ENCODE data around the gene SFRP5. TPM values are rescaled to one million over a fixed set of nuclear protein-coding genes. Genes with fewer than 3 reads are reported as not detected.

SFRP5 gene
- total and polyA plus RNA-seq, 2 of the 13 experiments (the other 11 are each of a cell fraction or from before 2014, with no cell fraction given) = 0.32 to 1.7 TPM

DNA sequence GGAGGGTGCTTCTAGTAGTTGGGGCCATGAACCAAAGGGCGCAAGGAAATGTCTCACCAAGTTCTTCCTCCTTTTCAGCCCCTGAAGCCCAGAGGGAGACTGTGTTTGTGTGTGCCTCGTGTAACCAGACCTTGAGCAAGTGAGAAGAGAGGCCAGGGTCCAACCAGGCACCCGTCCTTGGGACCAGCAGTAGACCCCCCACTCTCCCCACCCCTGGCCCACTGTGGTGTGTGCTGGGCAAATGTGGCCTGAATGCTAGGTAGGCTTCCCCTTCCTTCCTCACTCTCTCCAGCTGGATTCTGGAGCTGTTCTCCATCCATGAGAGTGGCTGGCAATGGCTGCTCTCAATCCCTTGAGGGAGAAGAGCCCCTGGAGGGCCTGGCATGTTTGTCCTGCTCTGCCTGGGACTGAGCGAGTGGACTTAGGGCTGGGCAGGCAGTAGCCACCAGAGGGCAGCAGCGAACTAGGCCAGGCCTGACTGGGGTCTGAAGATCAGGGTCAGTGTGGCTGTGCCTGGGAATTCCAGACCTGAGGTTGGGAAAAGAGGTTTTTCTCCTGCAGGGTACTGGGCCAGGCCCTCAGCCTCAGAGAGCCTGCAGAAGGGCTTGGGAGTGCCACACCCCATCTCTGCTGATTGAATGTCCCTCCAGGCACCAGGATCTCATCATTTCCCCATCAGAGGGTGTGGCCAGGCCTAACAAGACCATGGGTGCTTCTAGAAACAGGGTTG is 12.5 kb downstream of the SFRP5 start:
- no peak overlapping the region for H2AFZ ChIP-seq (ENCODE audit: low read length)
- H4K20me1 ChIP-seq (ENCODE audit: insufficient read depth, low read length) = no peaks in the 10 kb centered on the region
- peaks cover 26 to 57% of the 10 kb centered on the region in 2 experiments; a peak in 4 of 5 replicates for H3K36me3 ChIP-seq (replicated peaks in 1 of 2; ENCODE audit: control insufficient read depth in 1 of 2, insufficient read depth in 2 of 2, low read length in 2 of 2)
- BruUV-seq (replicated peaks) = no TSS peak
- intact Hi-C loops (cut with micrococcal nuclease; ENCODE audit: unreplicated experiment) = loop anchor here (1.0 to 2.0 kb wide), 2 partner anchors 16 to 29 kb away; no protein-coding TSS in a partner anchor
- 61% methylated on average over 3 of the region's 5 CpGs for WGBS (ENCODE audit: low lambda C conversion rate)
- H3K4me1 ChIP-seq (ENCODE audit: insufficient read depth, low read length) = peaks cover 40% of the 10 kb centered on the region
- no peaks in the 10 kb centered on the region for H3K27me3 ChIP-seq (ENCODE audit: control insufficient read depth in 1 of 2, insufficient read depth in 2 of 2, low read length in 2 of 2)
- CTCF ChIA-PET (ENCODE audit: low intra/inter-chr PET ratio, low total read pairs) = interaction anchor here (0.7 to 1.8 kb wide), 4 partner anchors 15 to 111 kb away, joined by 3 to 24 read pairs (median 4); no protein-coding TSS in a partner anchor
- no peaks in the 10 kb centered on the region for H3K9me3 ChIP-seq (ENCODE audit: low read length)
- H3K27ac ChIP-seq (ENCODE audit: extremely low read length, insufficient read depth, low read length) = peak overlapping the region; percentile 18
- H3K9ac ChIP-seq (ENCODE audit: insufficient read depth, low read depth, low read length) = no peak overlapping the region
- POLR2A ChIA-PET = interaction anchor here (1.2 kb wide), 1 partner anchor 21 kb away, joined by 4 read pairs; no protein-coding TSS in a partner anchor
- peak; percentile 79 for DNase-seq (ENCODE audit: low spot score)
- FAIRE-seq = peak; percentile 92
- no peaks in the 10 kb centered on the region for H3K79me2 ChIP-seq (ENCODE audit: insufficient read depth, low read length)
- no peak overlapping the region for H3K4me2 ChIP-seq (ENCODE audit: low read depth, low read length)
- H3K4me3 ChIP-seq (replicated peaks in 1 of 3; ENCODE audit: insufficient read depth in 1 of 3, low read depth in 2 of 3, low read length in 3 of 3) = no peak overlapping the region
- ATAC-seq = peak; percentile 94
- in situ Hi-C loops (cut with HindIII; ENCODE audit: extremely low pct_ligation_motif_present, low pct_unique_long_range_greater_than_20kb) = loop anchor here (5.0 kb wide), 2 partner anchors 33 to 108 kb away; no protein-coding TSS in a partner anchor
- TF ChIP-seq ZNF790 (CRISPR knock-in tag; IDR thresholded peaks at IDR 0.05; ENCODE audit: borderline replicate concordance) (no peak), NR2F2 (IDR thresholded peaks at IDR 0.05; ENCODE audit: borderline replicate concordance, low read depth) (no peak), ZKSCAN8 (CRISPR knock-in tag; IDR thresholded peaks at IDR 0.05; ENCODE audit: borderline replicate concordance) (no peak), DPF2 (CRISPR knock-in tag; IDR thresholded peaks at IDR 0.05; ENCODE audit: borderline replicate concordance, low read depth) (no peak), ZNF792 (CRISPR knock-in tag; IDR thresholded peaks at IDR 0.05) (no peak), STAG1 (CRISPR knock-in tag; IDR thresholded peaks at IDR 0.05) (peak; percentile 94), MTF2 (CRISPR knock-in tag; IDR thresholded peaks at IDR 0.05; ENCODE audit: borderline replicate concordance) (no peak), MXD4 (CRISPR knock-in tag; IDR thresholded peaks at IDR 0.05) (0 out of 2 replicates have a peak, but pooled peaks have one; percentile 42), KDM3A (CRISPR knock-in tag; IDR thresholded peaks at IDR 0.05; ENCODE audit: low read depth) (0 out of 2 replicates have a peak, but pooled peaks have one; percentile 68), SP4 (CRISPR knock-in tag; IDR thresholded peaks at IDR 0.05) (0 out of 2 replicates have a peak, but pooled peaks have one; percentile 39), RNF2 (conservative IDR thresholded peaks at IDR 0.05; ENCODE audit: low read depth) (no peak), ZNF83 (CRISPR knock-in tag; IDR thresholded peaks at IDR 0.05; ENCODE audit: borderline replicate concordance) (no peak)
- TF ChIP-seq, protein P1, sequence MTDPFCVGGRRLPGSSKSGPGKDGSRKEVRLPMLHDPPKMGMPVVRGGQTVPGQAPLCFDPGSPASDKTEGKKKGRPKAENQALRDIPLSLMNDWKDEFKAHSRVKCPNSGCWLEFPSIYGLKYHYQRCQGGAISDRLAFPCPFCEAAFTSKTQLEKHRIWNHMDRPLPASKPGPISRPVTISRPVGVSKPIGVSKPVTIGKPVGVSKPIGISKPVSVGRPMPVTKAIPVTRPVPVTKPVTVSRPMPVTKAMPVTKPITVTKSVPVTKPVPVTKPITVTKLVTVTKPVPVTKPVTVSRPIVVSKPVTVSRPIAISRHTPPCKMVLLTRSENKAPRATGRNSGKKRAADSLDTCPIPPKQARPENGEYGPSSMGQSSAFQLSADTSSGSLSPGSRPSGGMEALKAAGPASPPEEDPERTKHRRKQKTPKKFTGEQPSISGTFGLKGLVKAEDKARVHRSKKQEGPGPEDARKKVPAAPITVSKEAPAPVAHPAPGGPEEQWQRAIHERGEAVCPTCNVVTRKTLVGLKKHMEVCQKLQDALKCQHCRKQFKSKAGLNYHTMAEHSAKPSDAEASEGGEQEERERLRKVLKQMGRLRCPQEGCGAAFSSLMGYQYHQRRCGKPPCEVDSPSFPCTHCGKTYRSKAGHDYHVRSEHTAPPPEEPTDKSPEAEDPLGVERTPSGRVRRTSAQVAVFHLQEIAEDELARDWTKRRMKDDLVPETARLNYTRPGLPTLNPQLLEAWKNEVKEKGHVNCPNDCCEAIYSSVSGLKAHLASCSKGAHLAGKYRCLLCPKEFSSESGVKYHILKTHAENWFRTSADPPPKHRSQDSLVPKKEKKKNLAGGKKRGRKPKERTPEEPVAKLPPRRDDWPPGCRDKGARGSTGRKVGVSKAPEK (CRISPR knock-in tag; IDR thresholded peaks at IDR 0.05; ENCODE audit: borderline replicate concordance) = no peak
- TF ChIP-seq, protein P2, sequence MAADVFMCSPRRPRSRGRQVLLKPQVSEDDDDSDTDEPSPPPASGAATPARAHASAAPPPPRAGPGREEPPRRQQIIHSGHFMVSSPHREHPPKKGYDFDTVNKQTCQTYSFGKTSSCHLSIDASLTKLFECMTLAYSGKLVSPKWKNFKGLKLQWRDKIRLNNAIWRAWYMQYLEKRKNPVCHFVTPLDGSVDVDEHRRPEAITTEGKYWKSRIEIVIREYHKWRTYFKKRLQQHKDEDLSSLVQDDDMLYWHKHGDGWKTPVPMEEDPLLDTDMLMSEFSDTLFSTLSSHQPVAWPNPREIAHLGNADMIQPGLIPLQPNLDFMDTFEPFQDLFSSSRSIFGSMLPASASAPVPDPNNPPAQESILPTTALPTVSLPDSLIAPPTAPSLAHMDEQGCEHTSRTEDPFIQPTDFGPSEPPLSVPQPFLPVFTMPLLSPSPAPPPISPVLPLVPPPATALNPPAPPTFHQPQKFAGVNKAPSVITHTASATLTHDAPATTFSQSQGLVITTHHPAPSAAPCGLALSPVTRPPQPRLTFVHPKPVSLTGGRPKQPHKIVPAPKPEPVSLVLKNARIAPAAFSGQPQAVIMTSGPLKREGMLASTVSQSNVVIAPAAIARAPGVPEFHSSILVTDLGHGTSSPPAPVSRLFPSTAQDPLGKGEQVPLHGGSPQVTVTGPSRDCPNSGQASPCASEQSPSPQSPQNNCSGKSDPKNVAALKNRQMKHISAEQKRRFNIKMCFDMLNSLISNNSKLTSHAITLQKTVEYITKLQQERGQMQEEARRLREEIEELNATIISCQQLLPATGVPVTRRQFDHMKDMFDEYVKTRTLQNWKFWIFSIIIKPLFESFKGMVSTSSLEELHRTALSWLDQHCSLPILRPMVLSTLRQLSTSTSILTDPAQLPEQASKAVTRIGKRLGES (CRISPR knock-in tag; IDR thresholded peaks at IDR 0.05; ENCODE audit: borderline replicate concordance) = no peak
- TF ChIP-seq, protein P3, sequence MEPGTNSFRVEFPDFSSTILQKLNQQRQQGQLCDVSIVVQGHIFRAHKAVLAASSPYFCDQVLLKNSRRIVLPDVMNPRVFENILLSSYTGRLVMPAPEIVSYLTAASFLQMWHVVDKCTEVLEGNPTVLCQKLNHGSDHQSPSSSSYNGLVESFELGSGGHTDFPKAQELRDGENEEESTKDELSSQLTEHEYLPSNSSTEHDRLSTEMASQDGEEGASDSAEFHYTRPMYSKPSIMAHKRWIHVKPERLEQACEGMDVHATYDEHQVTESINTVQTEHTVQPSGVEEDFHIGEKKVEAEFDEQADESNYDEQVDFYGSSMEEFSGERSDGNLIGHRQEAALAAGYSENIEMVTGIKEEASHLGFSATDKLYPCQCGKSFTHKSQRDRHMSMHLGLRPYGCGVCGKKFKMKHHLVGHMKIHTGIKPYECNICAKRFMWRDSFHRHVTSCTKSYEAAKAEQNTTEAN (CRISPR knock-in tag; conservative IDR thresholded peaks at IDR 0.05) = no peak
